Measurements from ENCODE around the gene PPP1R12B.
"Not testable (repeated sequence)": the region's sequence is repeated elsewhere in the genome, so short reads cannot be mapped to it uniquely, and the experiment has no call there.

The PPP1R12B gene

DNA sequence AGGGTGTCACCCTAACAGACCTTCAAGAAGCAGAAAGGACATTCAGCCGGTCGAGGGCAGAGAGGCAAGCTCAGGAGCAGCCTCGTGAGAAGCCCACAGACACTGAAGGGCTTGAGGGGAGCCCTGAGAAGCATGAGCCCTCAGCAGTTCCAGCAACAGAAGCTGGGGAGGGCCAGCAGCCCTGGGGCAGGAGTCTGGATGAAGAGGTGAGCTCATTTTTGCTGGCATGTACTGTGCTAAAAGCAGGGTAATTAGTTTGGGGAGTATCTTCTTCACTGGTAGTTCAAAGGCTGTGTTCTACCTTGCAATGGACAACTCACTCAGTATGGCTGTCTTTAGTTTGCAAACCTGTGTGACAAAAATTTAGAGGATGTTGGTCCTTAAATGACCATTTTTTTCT lies 144.6 kb downstream of the PPP1R12B start:
- DNase-seq: not testable (repeated sequence)

DNA sequence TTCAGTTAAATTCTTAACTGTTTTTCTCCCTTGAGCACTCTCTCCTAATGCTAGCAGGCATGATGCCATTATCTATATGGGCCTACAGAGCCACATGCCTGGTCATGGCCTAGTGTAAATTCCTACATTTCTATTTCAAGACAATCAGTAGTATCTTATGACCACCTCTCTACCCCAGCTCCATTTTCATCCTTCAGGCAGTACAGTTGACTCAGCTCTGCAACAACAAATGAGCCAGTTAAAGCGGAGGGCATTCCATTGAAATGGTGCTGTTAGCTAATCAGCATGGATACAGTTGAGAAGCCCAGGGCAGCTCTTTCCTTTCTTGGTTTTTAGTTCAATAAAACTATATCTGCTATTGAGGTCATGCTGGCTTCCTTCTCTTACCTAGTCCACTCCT lies 150.0 kb downstream of the PPP1R12B start:
- no peak for DNase-seq

DNA sequence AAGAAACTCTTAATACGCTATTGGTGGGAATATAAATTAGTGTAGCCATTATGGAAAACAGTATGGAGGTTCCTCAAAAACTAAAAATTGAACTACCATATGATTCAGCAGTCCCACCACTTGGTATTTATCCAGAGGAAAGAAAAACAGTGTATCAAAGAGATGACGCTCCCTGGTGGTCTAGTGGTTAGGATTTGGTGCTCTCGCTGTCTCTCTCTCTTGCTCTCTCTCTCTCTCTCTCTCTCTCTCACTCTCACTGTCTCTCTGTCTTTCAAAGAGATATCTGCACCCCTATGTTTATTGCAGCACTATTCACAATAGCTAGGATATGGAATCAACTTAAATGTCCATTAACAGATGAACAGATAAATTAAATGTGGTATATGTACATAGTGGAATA lies 151.5 kb downstream of the PPP1R12B start:
- DNase-seq: not testable (repeated sequence)

DNA sequence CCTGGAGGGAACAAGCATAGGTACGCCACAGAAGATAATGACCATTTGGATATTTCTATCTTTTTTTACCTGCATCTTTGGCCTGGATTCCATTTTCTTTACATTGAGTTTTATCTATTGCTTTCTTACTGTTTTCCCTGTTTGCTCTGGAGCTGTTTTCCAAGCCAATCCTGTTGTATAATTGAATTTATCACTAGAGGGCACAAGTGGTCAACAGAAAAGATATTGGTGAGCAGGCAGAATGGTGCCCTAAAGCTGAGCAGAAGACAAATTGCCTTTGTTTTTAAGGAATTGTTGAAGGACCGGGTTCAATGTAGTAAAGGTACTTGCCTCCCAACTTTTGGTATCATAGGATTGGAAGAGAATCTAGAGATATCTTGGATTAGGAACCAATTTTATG lies 152.8 kb downstream of the PPP1R12B start:
- peak; percentile 30 for DNase-seq

DNA sequence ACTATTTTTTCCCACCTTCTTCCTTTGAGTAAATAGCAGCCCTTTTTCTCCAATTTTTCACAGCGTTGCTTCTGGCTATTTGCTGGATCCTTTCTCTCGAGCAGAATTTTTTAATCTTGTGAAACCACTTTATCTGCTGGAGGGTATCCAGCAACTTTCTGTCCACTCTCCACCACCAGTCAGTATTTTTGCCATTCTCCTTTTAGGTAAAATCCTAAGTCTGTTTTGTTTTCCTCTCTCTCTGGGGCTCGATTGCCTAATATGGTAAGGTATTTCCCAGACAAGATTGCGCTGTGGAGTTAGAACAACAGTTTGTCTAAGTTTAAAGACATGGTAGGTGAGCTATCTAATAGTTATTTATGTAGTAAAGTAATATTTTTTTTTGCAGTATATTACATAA lies 156.9 kb downstream of the PPP1R12B start:
- no peak for DNase-seq

DNA sequence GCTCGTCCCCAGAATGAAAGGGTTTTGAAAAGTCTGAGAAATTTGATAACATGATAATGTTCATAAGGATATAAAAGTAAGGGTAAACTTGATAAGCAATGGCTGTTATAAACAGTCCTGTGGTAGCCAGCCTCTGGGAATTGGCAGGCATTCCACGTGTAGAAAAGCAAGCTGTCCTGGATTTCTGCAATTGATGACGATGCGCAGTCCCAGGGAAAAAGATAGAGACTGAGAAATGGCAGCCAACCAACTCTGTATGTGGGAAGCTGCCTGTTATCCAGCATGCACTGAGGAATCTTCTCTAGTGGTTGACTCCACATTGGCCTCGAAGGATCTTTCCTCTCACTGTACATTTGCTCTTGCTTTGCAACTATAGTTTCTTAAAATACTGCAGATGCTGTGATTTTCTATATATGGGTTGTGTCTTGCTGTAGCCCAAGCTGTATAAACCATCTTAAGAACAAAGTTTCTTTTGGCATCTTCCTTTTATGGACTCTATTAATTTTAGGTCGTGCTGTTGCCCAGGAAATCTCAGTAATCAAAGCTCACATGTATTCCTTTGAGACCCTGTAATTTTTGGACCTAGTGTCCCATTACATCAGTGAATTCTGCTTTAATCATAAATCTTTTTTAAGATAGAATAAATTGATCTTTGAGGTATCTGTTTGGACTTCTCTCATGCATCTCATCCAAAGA lies 157.5 kb downstream of the PPP1R12B start:
- not testable (repeated sequence) for DNase-seq

DNA sequence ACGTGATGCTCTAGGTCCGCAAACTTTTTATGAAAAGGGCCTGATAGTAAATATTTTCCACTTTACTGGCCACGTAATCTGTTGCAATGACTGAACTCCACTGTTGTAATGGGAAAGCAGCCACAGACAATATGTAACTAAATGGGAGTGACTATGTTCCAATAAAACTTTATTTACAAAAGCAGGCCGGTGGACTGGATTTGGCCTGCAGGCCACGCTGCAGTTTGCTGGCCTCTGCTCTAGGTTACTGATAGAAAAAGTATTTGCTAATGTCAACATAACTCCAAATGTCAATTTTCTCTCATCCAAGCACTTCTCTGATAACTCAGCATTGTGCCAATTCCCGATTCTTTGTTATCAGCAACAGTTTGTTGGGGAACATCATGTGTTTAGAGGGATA lies 160.4 kb downstream of the PPP1R12B start:
- not testable (repeated sequence) for DNase-seq

DNA sequence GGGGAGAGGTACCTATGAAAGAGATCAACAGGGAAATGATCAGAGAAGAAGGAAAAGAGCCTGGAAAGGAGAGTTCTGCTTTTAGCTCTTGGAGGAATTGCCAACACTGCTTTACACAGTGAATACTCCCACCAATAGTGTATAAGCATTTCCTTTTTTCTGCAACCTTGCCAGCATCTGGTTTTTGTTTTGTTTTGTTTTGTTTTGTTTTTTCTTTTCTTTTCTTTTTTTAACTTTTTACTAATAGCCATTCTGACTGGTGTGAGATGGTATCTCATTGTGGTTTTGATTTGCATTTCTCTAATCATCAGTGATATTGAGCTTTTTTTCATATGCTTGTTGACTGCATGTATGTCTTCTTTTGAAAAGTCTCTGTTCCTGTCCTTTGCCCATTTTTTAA lies 165.4 kb downstream of the PPP1R12B start:
- not testable (repeated sequence) for DNase-seq

DNA sequence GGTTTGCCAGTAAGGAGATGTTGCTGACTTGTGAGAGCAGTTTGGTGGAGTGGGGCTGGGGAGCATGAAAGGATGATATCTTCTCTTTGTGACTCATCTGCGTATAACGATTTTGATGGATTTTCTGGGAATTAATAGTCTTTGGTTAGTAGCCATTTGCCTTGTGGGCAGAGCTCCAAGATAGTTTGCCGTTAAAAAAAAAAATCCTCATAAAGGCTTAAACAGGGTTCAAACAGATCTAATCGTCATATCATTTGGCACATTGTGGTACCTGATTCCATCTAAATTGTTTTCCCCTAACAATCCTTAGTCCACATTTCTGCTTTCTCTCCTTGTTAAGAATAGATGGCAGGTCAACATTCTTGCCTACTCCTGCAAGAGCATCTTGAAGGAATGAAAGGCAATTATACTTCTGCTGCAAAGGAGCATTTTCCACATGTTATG lies 168.0 kb downstream of the PPP1R12B start:
- no peak for DNase-seq

DNA sequence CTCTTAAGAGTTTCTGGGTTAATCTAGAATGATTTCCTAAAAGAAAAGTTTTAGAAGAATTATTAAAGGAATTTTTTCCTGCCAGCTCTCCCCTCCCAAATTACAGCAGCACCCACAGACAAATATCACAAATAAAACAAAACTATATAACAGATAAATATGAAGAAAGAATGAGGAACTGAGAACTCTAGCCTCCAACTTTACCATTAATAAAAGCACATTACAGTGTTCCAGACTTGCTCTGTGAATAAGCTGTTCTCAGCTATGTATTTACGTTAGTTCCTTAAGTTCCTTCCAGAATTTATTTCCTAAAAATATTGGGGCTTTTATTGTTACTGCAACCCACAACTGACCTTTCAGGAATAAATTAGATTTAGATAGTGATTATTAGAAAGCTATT lies 168.6 kb downstream of the PPP1R12B start:
- DNase-seq: not testable (repeated sequence)

DNA sequence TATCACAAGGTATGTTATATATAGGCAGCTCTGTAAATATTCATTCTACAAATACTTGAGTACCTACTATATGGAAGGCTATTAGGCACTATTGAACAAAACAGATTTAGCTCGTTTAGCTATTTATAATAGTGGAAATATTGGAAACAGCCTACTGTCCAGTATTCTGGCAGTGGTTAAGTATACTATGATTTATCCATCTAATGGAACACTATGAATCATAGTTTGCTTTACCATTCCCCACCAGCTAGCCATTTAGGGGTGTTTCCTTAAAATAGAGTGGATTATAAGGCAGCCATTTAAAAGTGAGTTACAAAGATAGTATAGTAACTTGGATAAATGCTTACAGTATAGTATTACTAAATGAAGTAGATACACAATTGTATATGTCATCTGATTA lies 169.7 kb downstream of the PPP1R12B start:
- DNase-seq: not testable (repeated sequence)

DNA sequence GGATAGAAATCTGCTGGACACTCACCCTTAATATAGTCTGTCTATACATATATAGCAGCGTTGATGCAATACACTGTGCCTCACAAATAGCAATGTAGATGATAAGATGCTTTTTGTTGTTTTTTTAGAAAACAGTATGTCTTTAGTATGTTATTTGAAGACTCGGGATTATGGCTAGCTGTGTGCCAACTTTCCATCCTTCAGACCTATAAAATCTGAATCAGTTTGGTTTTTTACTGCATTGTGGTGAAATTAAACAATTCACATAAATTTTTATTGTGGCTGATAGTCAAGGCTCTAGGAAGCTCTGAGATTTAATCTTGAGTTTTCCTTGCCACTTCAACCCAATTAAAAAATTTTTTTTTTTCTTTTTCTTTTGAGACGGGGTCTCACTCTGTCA lies 170.4 kb downstream of the PPP1R12B start:
- not testable (repeated sequence) for DNase-seq

DNA sequence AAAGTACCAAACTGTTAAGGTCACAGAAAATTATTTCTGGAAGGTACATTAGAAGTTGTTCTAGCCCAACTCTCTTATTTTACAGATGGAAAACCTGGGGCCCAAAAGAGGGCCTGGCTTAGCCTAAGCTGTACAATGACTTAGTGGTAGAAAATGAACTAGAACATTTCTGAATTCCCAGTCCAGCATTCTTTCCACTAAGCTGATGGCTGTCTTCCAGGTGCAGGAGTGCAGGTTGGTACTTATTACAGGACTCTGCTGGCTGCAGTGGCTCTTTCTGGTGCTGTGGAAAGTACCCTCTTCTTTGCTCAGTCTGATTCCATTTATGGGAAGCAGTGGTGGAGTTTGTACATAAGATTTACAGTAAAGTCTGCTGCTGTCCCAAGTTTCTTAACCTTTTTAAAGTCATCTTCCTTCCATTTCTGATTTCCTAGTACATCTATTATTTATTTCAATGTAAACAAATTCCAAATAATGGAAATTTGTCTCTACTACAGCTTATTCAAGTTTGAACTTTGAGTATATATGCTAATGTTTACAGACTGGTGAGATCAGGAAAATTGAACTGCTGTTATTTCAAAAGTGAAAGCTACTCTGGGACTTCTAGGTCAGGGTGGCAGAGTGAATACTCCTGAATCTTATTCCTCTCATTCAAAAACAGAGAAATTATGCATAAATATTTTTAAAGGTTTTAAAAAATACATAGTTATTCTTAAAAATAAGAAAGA lies 171.8 kb downstream of the PPP1R12B start:
- not testable (repeated sequence) for DNase-seq

DNA sequence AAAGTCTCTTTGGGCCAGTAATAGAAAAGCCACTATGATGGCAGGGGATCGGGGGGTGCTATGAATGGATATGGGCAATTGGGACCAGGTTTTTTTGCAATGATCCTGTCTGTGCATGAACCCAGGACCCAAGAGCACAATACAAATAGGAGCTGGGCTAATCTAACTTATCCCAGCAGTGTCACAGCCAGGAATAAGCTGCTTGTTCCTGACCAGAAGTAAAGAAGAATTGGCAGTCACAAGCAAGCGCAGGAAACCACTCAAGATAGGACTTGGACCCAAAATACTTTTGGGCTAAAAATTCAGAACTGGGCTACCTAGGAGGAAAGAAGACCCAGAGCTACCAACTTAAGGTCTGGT lies 172.3 kb downstream of the PPP1R12B start:
- not testable (repeated sequence) for DNase-seq

DNA sequence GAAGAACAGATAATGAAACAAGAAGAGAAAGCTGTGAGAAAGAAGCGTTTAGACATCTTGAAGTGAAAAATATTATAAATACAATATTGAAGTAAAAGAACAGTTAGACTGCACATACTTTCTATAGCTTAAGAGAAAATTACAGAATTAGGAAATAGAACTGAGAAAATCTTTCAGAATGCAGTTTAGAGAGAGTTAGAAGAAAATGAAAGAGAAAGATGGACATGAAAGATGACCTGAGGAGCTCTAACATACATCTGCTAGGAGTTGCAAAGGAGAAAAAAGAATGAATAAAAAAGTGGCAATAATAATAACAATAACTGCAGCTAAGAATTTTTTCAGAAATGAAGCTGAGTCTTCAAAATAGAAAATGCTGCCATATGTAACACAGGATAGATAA lies 173.0 kb downstream of the PPP1R12B start:
- DNase-seq: not testable (repeated sequence)

DNA sequence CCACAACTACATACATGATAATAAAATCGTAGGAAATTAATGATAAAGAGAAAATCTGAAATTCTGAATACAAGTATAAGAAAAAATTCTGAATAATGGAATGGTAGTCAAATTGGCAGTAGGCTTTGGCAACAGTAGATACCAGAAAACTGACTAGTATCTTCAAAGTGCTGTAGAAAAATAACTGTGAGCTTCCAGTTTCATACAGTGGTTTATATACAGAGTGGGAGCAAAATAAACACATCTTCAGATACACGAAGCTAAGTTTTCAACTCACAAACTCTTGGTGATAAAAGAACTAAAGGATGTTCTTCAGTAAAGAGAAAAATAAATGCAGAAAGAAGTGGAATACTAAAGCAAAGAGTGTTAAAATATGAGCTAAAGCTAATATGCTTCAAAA lies 173.4 kb downstream of the PPP1R12B start:
- DNase-seq: no peak

DNA sequence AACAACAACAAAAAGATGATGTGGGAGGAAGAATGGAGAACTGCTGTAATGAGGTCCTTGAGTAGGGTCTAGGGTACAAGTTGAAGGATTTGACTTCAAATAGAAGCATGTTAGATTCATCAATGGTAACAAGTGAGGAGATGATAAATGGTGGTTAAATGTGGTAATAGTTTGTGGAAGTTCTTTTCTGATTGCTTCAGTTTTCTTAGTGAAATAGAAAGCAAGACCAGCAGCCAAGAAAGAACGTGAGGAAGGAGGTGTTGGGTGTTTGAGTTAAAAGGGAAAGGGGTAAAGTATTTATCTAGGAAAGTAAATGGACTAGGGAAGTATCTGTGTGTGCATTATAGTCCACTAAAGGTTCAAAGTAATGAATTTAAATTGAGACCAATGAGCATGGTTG lies 177.6 kb downstream of the PPP1R12B start:
- DNase-seq: not testable (repeated sequence)

DNA sequence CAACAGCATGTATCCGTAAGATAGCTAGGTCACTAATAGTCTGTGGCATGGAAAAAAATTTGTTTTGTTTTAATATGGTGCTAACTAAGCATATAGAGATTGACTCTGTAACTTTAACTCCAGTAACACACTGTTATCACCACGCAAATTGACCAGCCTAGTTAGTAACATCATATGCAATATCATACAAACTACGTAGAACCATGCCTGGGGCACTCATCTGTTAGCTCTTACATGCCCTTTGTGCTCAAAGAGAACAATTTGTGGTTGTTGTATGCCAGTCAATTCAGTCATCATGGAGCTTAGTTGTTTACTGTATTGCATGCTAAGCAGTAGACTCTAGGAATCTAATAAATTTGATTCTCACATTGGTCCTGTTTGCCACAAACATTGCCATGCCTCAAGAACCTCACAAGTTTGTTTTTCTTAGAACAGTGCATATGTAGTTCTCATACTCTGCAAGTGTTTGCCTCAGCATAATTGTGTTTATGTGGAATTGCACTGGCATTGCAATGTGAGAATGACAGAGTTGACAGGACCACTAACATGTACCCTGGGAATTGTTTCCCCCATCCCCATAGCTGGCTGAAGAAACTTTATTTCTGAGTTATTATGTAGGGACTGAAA lies 179.7 kb downstream of the PPP1R12B start:
- DNase-seq: not testable (repeated sequence)

DNA sequence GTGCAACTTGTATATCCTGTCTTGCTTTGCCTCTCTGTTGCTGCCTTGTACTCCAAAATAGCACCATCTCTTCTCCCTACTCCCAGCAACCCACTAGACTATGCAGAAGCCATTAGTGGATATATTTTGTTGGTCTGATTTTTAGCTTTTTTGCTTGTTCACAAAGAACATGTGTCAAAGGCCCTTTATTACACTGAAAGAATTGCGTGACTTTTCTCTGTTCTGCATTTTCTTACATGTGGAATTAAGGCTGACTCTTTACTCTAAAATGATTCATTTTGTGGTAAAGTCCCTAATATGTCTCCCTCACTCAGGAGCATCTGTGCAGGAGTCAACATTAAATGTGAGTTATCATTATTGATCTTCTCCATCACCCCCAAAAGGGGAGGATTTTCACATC lies 182.2 kb downstream of the PPP1R12B start:
- DNase-seq: not testable (repeated sequence)

DNA sequence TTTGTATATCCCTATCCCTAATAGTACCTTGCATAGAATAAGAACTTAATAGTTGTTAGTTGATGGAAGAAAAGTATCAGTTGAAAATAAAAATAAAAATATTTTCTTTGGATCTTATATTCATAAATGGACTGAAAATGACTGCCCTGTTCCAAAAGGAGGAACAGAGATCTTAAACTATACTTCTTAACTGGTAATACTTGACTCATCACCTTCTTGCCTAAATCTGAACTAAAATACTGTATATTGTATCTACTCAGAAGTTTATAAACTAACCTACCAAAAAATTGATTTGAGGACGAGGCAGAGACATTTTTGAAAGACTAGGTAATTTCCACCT lies 182.9 kb downstream of the PPP1R12B start:
- DNase-seq: no peak

DNA sequence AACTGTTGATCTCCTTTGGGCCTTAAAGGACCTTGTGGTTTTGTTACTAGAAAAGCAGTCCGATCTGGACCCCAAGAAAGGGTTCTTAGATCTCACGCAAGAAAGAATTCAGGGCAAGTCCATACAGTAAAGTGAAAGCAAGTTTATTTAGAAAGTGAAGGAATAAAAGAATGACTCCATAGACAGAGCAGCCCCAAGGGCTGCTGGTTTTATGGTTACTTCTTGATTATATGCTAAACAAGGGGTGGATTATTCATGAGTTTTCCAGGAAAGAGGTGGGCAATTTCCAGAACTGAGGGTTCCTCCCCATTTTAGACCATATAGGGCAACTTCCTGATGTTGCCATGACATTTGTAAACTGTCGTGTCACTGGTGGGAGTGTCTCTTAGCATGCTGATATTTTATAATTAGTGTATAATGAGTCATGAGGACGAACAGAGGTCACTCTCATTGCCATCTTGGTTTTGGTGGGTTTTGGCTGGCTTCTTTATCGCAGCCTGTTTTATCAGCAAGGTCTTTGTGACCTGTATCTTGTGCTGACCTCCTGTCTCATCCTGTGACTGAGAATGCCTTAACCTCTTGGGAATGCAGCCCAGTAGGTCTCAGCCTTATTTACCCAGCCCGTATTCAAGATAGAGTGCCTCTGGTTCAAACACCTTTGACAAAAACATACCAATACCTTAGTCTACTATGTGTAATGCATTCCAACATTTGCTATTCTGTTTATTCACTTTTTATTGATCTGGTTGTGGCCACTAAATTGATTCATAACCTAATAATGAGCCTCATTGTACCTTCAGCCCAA lies 183.5 kb downstream of the PPP1R12B start:
- not testable (repeated sequence) for DNase-seq

DNA sequence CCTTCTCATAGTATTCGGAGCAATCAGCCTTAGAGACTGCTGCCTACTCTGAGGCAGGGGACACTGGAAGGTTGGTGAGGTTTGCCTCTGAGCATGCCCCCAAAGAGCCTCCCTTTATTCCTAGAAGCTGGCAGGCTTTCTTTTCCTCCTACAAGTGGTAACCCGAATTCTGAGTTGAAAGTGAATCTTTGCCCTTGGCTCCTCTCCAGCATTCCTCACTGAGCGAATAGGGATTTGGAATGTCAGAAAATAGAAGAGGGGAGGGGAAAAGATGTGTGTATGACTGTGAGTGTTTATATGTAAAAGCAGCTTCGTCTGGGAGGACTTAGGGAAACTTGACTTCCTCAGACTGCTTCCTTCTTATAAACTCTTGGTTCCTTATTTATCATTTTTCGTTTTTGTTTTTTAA lies 190.7 kb downstream of the PPP1R12B start:
- not testable (repeated sequence) for DNase-seq

DNA sequence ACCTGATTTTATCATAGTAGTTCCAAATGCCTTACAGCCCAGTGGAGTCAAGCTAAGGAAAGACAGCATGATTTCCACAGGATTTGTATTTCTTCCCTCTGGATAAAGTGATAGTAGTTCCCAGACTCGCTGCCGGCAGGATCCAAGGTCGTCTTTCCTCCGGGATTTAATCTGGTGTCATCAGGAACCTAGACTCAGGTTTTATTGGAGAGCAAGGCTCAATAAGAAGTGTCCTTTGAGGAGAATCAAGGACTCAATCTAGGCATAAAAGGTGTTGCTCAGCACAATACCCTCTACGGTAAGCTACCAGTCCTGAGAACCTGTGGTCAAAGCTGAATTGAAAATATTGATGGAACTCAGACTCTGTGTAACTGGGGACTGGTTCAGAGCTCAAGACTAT lies 191.1 kb downstream of the PPP1R12B start:
- DNase-seq: not testable (repeated sequence)

Data from NCI-H1436 (cell line).